GM19455 (cell line): Measurements from ENCODE around the gene GIPC2.

ENCODE experiments used
- ATAC-seq: cut with Tn5 transposase; IDR thresholded peaks from one replicate; pipeline ENCODE4 v1.9.1; 2021; ENCODE audit not compliant: unreplicated experiment

The GIPC2 gene

GRCh38 chr1:78143152-78143551 is 97.4 kb downstream of the GIPC2 start:
- ATAC-seq: peak; percentile 74

- ATAC-seq: no peak
Measured at GRCh38 chr1:78143673-78144072, 97.9 kb downstream of the GIPC2 start.

GRCh38 chr1:78145105-78145580 is 99.4 kb downstream of the GIPC2 start:
- ATAC-seq: peak; percentile 82

GRCh38 chr1:78146205-78146771 is 100.5 kb downstream of the GIPC2 start:
- ATAC-seq: no peak

GRCh38 chr1:78147031-78147430 is 101.3 kb downstream of the GIPC2 start:
- no peak for ATAC-seq

GRCh38 chr1:78153092-78153736 is 107.4 kb downstream of the GIPC2 start:
- no peak for ATAC-seq

- ATAC-seq: no peak
Measured at GRCh38 chr1:78155121-78155520, 109.4 kb downstream of the GIPC2 start.

GRCh38 chr1:78156805-78157521 is 111.2 kb downstream of the GIPC2 start:
- ATAC-seq: no peak

GRCh38 chr1:78165816-78166215 is 120.0 kb downstream of the GIPC2 start:
- ATAC-seq: no peak

GRCh38 chr1:78168306-78168705 is 122.5 kb downstream of the GIPC2 start:
- ATAC-seq: no peak

- no peak for ATAC-seq
Measured at GRCh38 chr1:78170859-78171258, 125.1 kb downstream of the GIPC2 start.

GRCh38 chr1:78171736-78172590 is 126.2 kb downstream of the GIPC2 start:
- no peak for ATAC-seq

GRCh38 chr1:78176448-78176847 is 130.7 kb downstream of the GIPC2 start:
- no peak for ATAC-seq

- no peak for ATAC-seq
Measured at GRCh38 chr1:78177708-78178270, 132.0 kb downstream of the GIPC2 start.

GRCh38 chr1:78178816-78179215 is 133.1 kb downstream of the GIPC2 start:
- ATAC-seq: no peak

GRCh38 chr1:78184460-78185072 is 138.8 kb downstream of the GIPC2 start:
- ATAC-seq: no peak
